ENCODE results near the gene BORCS5.

Gene BORCS5

DNA sequence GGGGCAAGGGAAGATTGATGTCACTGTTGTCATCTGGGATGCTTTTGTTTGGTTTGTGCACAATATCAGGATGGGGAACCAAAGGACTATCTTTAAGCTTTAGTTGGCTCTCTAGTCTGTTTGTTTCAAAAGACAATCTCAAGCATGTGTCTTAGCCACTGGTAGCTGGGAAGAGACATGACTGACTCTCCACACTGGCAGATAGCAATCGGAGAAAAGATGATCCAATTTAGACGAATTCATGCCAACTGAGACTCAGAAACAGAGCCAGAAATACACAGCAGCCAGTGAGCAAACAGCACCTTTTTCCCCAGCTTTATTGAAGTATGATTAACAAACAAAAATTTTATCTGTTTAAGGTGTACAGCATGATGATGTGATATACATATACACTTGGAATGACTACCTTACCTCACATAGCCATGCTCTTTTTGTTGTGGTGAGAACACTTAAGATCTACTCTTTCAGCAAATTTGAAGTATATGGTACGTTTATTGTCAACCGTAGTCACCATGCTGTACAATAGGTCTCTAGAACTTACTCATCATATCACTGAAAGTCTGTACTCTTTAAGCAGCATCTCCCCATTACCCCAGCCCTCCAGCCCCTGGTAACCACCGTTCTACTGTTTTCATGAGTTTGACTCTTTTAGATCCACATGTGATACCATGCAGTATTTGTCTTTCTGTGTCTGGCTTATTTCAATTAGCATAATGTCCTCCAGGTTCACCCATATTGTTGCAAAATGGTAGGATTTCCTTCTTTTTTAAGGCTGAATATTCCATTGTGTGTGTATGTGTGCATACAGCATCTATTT is 155.2 kb downstream of the BORCS5 start:
- no peak for DNase-seq (ENCODE audit: low spot score)

- DNase-seq (ENCODE audit: low spot score): peak; percentile 74
These were observed 156.6 kb downstream of the BORCS5 start for GRCh38 chr12:12513416-12514006.

- DNase-seq (ENCODE audit: low spot score): no peak
These were observed 161.6 kb downstream of the BORCS5 start for GRCh38 chr12:12518464-12518845.

DNA sequence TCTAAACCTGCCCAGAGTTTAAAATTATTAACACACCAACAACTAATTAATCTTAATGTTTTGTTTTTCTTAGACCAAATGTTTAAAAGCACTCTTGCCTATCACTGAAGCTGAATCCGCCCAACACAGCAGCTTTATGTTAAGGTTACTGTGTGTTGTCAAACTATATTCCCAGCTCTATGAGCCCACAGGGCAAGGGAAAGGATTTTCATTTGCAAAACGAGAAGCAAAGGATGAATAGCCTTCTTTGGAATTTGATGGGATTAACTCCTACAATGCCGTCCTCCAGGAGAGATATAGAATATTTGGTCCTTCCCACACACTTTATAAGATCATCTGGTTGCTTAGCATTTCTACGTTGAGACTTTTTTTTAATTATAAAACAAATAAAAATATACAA is 162.0 kb downstream of the BORCS5 start:
- no peak for DNase-seq (ENCODE audit: low spot score)
